ENCODE results near the gene PCBP1.

DNA sequence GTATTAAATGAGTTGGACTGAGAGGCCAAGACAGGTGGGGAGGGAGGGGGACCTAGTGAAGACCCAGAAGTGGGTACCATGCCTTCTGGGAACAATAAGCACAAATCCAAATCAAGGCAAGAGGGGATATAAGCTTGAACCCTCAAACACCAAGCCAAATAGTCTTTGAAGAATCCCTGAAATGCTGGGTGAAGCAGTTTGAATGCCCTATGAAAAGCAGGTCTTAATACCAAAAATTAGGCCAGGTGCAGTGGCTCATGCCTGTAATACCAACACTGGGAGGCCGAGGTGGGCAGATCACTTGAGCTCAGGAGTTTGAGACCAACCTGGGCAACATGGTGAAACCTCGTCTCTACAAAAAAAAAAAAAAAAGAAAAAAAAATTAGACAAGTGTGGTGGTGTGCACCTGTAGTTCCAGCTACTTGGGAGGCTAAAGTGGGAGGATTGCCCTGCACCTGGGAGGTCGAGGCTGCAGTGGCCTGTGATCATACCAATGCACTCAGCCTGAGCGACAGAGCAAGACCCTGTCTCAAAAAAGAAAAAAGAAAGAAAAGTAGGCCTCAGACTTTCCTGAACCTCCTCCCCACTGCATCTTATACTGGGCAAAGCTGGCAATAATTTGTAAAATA is 3.5 kb downstream of the PCBP1 start:
- TF ChIP-seq SUZ12 (IDR thresholded peaks at IDR 0.05; ENCODE audit: extremely low read depth, insufficient read depth, insufficient read length) (no peak), YY1 (IDR thresholded peaks at IDR 0.05; ENCODE audit: insufficient read depth, insufficient read length) (no peak)

Measured in NT2/D1 (cell line).